Muscle layer of duodenum (tissue), 2 donors: ENCODE measurements around the gene SYNE1.

Experiments used
- H3K27ac ChIP-seq: one replicate; pipeline ENCODE4 v1.7.0; 2013; ENCODE audit warnings: mild to moderate bottlenecking, low read length
- H3K27me3 ChIP-seq: one replicate; pipeline ENCODE4 v1.7.0; 2013; ENCODE audit warnings: low read depth, mild to moderate bottlenecking, control low read depth, low read length
- H3K36me3 ChIP-seq, 2 donors: one replicate each; pipeline ENCODE4 v1.7.0; 2013; ENCODE audit warnings: low read length in 2 of 2, control low read depth in 1 of 2, mild to moderate bottlenecking in 1 of 2; ENCODE audit not compliant: insufficient read depth in 2 of 2, control insufficient read depth in 1 of 2
- H3K4me1 ChIP-seq, 2 donors: one replicate each; pipeline ENCODE4 v1.7.0; 2013; ENCODE audit warnings: low read length in 2 of 2, mild to moderate bottlenecking in 2 of 2, control low read depth in 1 of 2, moderate library complexity in 1 of 2; ENCODE audit not compliant: insufficient read depth in 2 of 2, control insufficient read depth in 1 of 2
- H3K4me3 ChIP-seq, 2 donors: one replicate each; pipeline ENCODE4 v1.7.0; 2013; ENCODE audit warnings: low read length in 2 of 2, low read depth in 1 of 2, mild to moderate bottlenecking in 1 of 2
- H3K9me3 ChIP-seq, 2 donors: one replicate each; pipeline ENCODE4 v1.7.0; 2013; ENCODE audit warnings: low read length in 2 of 2, control low read depth in 1 of 2, mild to moderate bottlenecking in 1 of 2; ENCODE audit not compliant: control insufficient read depth in 1 of 2
- donor health status: healthy.

Gene SYNE1

GRCh38 chr6:152186840-152187239 is 450.3 kb downstream of the SYNE1 start:
- no peaks in the 10 kb centered on the region for H3K4me1 ChIP-seq
- H3K36me3 ChIP-seq = peaks cover 15 to 27% of the 10 kb centered on the region in 2 donors
- no peak overlapping the region for H3K4me3 ChIP-seq
- no peaks in the 10 kb centered on the region for H3K9me3 ChIP-seq
- H3K27ac ChIP-seq = no peak overlapping the region
- no peaks in the 10 kb centered on the region for H3K27me3 ChIP-seq

GRCh38 chr6:152184917-152185574 is 452.1 kb downstream of the SYNE1 start:
- Histone ChIP-seq H3K36me3 (peaks cover 19 to 31% of the 10 kb centered on the region in 2 donors), H3K4me1 (no peaks in the 10 kb centered on the region), H3K27ac (no peak overlapping the region), H3K4me3 (no peak overlapping the region), H3K9me3 (no peaks in the 10 kb centered on the region), H3K27me3 (no peaks in the 10 kb centered on the region)

GRCh38 chr6:152184573-152184916 is 452.6 kb downstream of the SYNE1 start:
- Histone ChIP-seq H3K27me3 (no peaks in the 10 kb centered on the region), H3K4me1 (no peaks in the 10 kb centered on the region), H3K4me3 (no peak overlapping the region), H3K27ac (no peak overlapping the region), H3K36me3 (peaks cover 20 to 33% of the 10 kb centered on the region in 2 donors), H3K9me3 (no peaks in the 10 kb centered on the region)

DNA sequence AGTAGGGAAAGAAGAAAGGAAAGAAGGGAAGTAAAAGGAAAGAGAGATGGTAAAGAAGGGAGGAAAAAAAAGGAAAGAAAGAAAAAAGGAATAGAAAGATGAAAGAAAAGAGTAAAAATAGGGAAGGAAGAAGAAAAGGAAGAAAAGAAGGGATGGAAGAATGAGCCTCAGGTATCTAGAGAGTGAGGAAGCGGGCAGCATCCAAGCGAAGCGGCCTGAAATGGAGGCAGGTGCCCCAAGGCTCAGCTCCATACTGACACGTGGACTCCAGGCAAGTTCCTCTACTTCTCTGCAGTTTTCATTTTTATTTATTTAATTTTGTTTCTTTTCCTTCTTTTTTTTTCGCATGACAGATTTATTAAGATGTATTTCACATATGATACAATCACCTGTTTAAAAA is 456.6 kb downstream of the SYNE1 start:
- H3K36me3 ChIP-seq = peaks cover 29 to 30% of the 10 kb centered on the region in 2 donors
- no peaks in the 10 kb centered on the region for H3K9me3 ChIP-seq
- no peak overlapping the region for H3K4me3 ChIP-seq
- no peaks in the 10 kb centered on the region for H3K4me1 ChIP-seq
- no peak overlapping the region for H3K27ac ChIP-seq
- no peaks in the 10 kb centered on the region for H3K27me3 ChIP-seq

DNA sequence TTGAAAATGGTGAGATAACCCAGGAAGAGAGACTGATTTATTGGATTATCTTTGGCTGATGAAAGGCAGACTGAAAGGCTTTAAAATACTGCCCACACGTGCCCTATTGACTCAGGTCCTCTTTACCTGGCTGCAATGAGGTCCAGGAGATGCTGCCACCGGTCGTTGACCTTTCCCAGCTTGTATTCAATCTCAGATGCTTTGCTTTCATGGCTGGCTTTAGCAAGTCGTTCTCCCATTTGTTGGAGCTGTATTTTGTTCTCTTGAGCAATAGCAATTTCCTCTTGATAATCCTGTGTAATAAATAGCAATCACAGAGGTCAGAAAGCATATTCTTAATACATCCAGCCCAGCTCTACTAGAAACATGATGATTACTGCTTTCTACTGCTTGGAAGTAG is 460.9 kb downstream of the SYNE1 start:
- Histone ChIP-seq H3K9me3 (no peaks in the 10 kb centered on the region), H3K4me1 (no peaks in the 10 kb centered on the region), H3K36me3 (peaks cover 29 to 40% of the 10 kb centered on the region in 2 donors), H3K27me3 (no peaks in the 10 kb centered on the region), H3K27ac (no peak overlapping the region), H3K4me3 (no peak overlapping the region)

DNA sequence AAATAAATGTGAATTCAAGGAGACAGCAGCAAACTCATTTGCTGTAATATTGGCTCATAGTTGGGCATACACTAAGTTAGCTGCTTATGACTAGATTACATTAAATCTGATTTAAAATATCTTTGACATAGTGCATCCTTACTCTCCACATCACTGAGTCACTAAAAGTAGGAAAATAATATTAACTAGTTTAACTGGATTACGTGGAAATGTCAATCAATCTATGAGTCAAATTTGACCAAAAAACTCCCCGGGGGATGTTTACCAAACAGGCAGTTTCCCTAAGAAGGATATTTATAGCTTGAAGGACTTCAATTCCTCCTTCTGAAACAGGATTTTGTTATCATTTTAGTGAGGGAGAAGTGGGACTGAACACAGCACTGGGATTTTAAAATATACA is 463.2 kb downstream of the SYNE1 start:
- no peaks in the 10 kb centered on the region for H3K4me1 ChIP-seq
- H3K27ac ChIP-seq = no peak overlapping the region
- H3K36me3 ChIP-seq = peaks cover 22 to 42% of the 10 kb centered on the region in 2 donors
- H3K4me3 ChIP-seq = no peak overlapping the region
- no peaks in the 10 kb centered on the region for H3K27me3 ChIP-seq
- H3K9me3 ChIP-seq = no peaks in the 10 kb centered on the region

DNA sequence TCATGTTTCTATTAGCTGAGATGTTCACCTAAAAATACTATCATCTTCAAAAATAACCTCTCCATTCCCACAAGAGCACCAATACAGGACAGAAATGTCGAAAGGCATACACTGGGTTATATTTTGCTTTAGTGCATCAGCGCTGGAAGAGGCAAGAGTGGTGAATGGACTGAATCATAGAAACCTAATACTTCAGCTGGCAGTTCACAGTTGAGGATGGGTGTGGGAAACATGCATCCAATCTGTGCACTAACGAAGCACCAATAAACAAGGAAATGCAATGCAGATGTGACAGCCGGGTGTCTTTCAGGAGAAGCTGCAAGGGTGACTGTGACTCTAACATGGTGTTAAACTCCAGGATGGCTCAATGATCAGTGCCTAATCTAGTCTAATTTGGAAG is 463.8 kb downstream of the SYNE1 start:
- Histone ChIP-seq H3K27me3 (no peaks in the 10 kb centered on the region), H3K9me3 (no peaks in the 10 kb centered on the region), H3K36me3 (peaks cover 18 to 42% of the 10 kb centered on the region in 2 donors), H3K27ac (no peak overlapping the region), H3K4me3 (no peak overlapping the region), H3K4me1 (peaks cover 0 to 3% of the 10 kb centered on the region in 2 donors)

- Histone ChIP-seq H3K27ac (no peak overlapping the region), H3K36me3 (peaks cover 12 to 44% of the 10 kb centered on the region in 2 donors)
Measured at GRCh38 chr6:152170702-152171667, 466.2 kb downstream of the SYNE1 start.

GRCh38 chr6:152170313-152170701 is 466.9 kb downstream of the SYNE1 start:
- Histone ChIP-seq H3K27me3 (no peaks in the 10 kb centered on the region), H3K27ac (peak overlapping the region; percentile 8), H3K4me1 (peaks cover 0 to 7% of the 10 kb centered on the region in 2 donors), H3K4me3 (no peak overlapping the region), H3K9me3 (no peaks in the 10 kb centered on the region), H3K36me3 (peaks cover 10 to 43% of the 10 kb centered on the region in 2 donors)

More at GRCh38 chr6:152170702-152171667, 466.2 kb downstream of the SYNE1 start:
- Histone ChIP-seq H3K4me3 (no peak overlapping the region), H3K9me3 (no peaks in the 10 kb centered on the region), H3K4me1 (peaks cover 0 to 7% of the 10 kb centered on the region in 2 donors), H3K27me3 (no peaks in the 10 kb centered on the region)

- Histone ChIP-seq H3K36me3 (peaks cover 11 to 49% of the 10 kb centered on the region in 2 donors), H3K4me3 (no peak overlapping the region), H3K4me1 (peaks cover 0 to 7% of the 10 kb centered on the region in 2 donors), H3K27ac (no peak overlapping the region), H3K9me3 (no peaks in the 10 kb centered on the region), H3K27me3 (no peaks in the 10 kb centered on the region)
Measured at GRCh38 chr6:152167641-152168603, 469.2 kb downstream of the SYNE1 start.
